Smooth muscle cell (in vitro differentiated cells): ENCODE results near the gene CDK10. TPM values are rescaled to one million over a fixed set of nuclear protein-coding genes. Genes with fewer than 3 reads are reported as not detected.

Source experiments
- DNase-seq: peaks from one replicate; lab custom pipeline; 2025; ENCODE audit not compliant: unreplicated experiment; lab: John Stamatoyannopoulos, UW
- H2AFZ ChIP-seq: fragments of 200-600 bp; sonication (generic); 2 replicates; pipeline ENCODE4 v1.6.0; 2016; ENCODE audit warnings: antibody characterized with exemption, low read depth, mild to moderate bottlenecking
- H3F3A ChIP-seq: fragments of 200-600 bp; sonication (generic); 2 replicates; pipeline ENCODE4 v1.6.0; 2017; ENCODE audit warnings: antibody characterized with exemption, low read depth
- H3K27ac ChIP-seq: fragments of 200-600 bp; sonication (generic); 2 replicates; pipeline ENCODE4 v1.5.1; 2016; ENCODE audit warnings: low read depth, mild to moderate bottlenecking
- H3K27me3 ChIP-seq: fragments of 200-600 bp; sonication (generic); 2 replicates; pipeline ENCODE4 v1.6.1; 2016; ENCODE audit warnings: low read depth, mild to moderate bottlenecking
- H3K36me3 ChIP-seq: fragments of 200-600 bp; sonication (generic); 2 replicates; pipeline ENCODE4 v1.5.1; 2016; ENCODE audit warnings: low read depth
- H3K4me1 ChIP-seq: fragments of 200-600 bp; sonication (generic); 2 replicates; pipeline ENCODE4 v1.5.1; 2016; ENCODE audit warnings: low read depth
- H3K4me2 ChIP-seq: fragments of 200-600 bp; sonication (generic); 2 replicates; pipeline ENCODE4 v1.6.0; 2016; ENCODE audit warnings: mild to moderate bottlenecking
- H3K4me3 ChIP-seq: fragments of 200-600 bp; sonication (generic); 2 replicates; pipeline ENCODE4 v1.5.1; 2016; ENCODE audit warnings: mild to moderate bottlenecking
- H3K79me2 ChIP-seq: fragments of 200-600 bp; sonication (generic); 2 replicates; pipeline ENCODE4 v1.6.0; 2016; ENCODE audit warnings: low read depth, mild to moderate bottlenecking
- H3K9ac ChIP-seq: fragments of 200-600 bp; sonication (generic); 2 replicates; pipeline ENCODE4 v1.6.0; 2016; ENCODE audit warnings: low read depth
- H3K9me3 ChIP-seq: fragments of 200-600 bp; sonication (generic); replicated peaks from 2 replicates; pipeline ENCODE4 v1.5.1; 2016; ENCODE audit warnings: low read depth
- H4K20me1 ChIP-seq: fragments of 200-600 bp; sonication (generic); 2 replicates; pipeline ENCODE4 v1.6.0; 2016; ENCODE audit warnings: low read depth
- CTCF ChIP-seq: fragments of 200-600 bp; sonication (generic); IDR thresholded peaks from 2 replicates; pipeline ENCODE4 v1.5.1; 2017; ENCODE audit warnings: borderline replicate concordance, mild to moderate bottlenecking, antibody characterized with exemption; ENCODE audit not compliant: insufficient read depth, poor library complexity, severe bottlenecking
- WGBS: methylation state at CpG from one replicate; pipeline ENCODE4 v1.1.7; 2016; ENCODE audit warnings: low lambda C conversion rate; 5-methylcytosine and 5-hydroxymethylcytosine counted together
- polyA plus RNA-seq: library from polyadenylated mRNA; unstranded; fragments of >200 nt; fragmentation: Nextera tagmentation; extraction: Ambion mirVana; gene quantifications from 2 replicates; pipeline ENCODE4 v1.2.1, GENCODE V29; 2016
- total RNA-seq: library from RNA; depleted of rRNA; stranded (reverse); fragments of >200 nt; gene quantifications from 2 replicates; pipeline ENCODE4 v1.2.3, GENCODE V29; 2014

The CDK10 gene
- total and polyA plus RNA-seq, 2 experiments from 2014 or later = 24.4 to 77.0 TPM

- WGBS = 97% methylated on average over 20 of the region's 20 CpGs
- H3F3A ChIP-seq = no peaks in the 10 kb centered on the region
- no peak for DNase-seq
- no peak for TF ChIP-seq CTCF
- no peak overlapping the region for H3K4me2 ChIP-seq
- H3K9me3 ChIP-seq = no peaks in the 10 kb centered on the region
- no peak overlapping the region for H3K27ac ChIP-seq
- peaks cover 6% of the 10 kb centered on the region for H3K36me3 ChIP-seq
- no peaks in the 10 kb centered on the region for H3K27me3 ChIP-seq
- peaks cover 6% of the 10 kb centered on the region for H4K20me1 ChIP-seq
- no peaks in the 10 kb centered on the region for H3K79me2 ChIP-seq
- no peak overlapping the region for H3K4me3 ChIP-seq
- H2AFZ ChIP-seq = no peak overlapping the region
- no peak overlapping the region for H3K9ac ChIP-seq
- H3K4me1 ChIP-seq = no peaks in the 10 kb centered on the region
These were observed 52.2 kb downstream of the CDK10 start for GRCh38 chr16:89738538-89739317.

GRCh38 chr16:89739383-89739782 is 52.9 kb downstream of the CDK10 start:
- peaks cover 3% of the 10 kb centered on the region for H3K36me3 ChIP-seq
- 97% methylated on average over 9 of the region's 9 CpGs for WGBS

GRCh38 chr16:89741342-89742014 is 55.0 kb downstream of the CDK10 start:
- no peaks in the 10 kb centered on the region for H3K9me3 ChIP-seq
- no peaks in the 10 kb centered on the region for H3K79me2 ChIP-seq
- peaks cover under 1% of the 10 kb centered on the region for H3K36me3 ChIP-seq
- H3K27me3 ChIP-seq = no peaks in the 10 kb centered on the region
- no peak overlapping the region for H3K4me3 ChIP-seq
- H4K20me1 ChIP-seq = no peaks in the 10 kb centered on the region
- no peak for TF ChIP-seq CTCF
- H2AFZ ChIP-seq = no peak overlapping the region
- no peaks in the 10 kb centered on the region for H3F3A ChIP-seq
- DNase-seq = no peak
- no peak overlapping the region for H3K9ac ChIP-seq
- 94% methylated on average over 11 of the region's 11 CpGs for WGBS
- no peak overlapping the region for H3K4me2 ChIP-seq
- H3K4me1 ChIP-seq = no peaks in the 10 kb centered on the region
- H3K27ac ChIP-seq = no peak overlapping the region

More at GRCh38 chr16:89739383-89739782, 52.9 kb downstream of the CDK10 start:
- Histone ChIP-seq H3K27ac (no peak overlapping the region), H3K9me3 (no peaks in the 10 kb centered on the region), H3K79me2 (no peaks in the 10 kb centered on the region), H3K4me1 (no peaks in the 10 kb centered on the region), H3K9ac (no peak overlapping the region), H4K20me1 (peaks cover 6% of the 10 kb centered on the region), H3K27me3 (no peaks in the 10 kb centered on the region), H3F3A (no peaks in the 10 kb centered on the region), H3K4me3 (no peak overlapping the region), H2AFZ (no peak overlapping the region), H3K4me2 (no peak overlapping the region)
- DNase-seq = no peak
- no peak for TF ChIP-seq CTCF
